HG02981 (cell line): ENCODE measurements around the gene HARS2.
A peak's percentile ranks its signal among the peaks of the same experiment; 100 is the strongest.
"Not testable (repeated sequence)": the region's sequence is repeated elsewhere in the genome, so short reads cannot be mapped to it uniquely, and the experiment has no call there.

Experiments
- ATAC-seq: cut with Tn5 transposase; IDR thresholded peaks from one replicate; pipeline ENCODE4 v1.9.1; 2021; ENCODE audit warnings: mild to moderate bottlenecking, moderate library complexity; ENCODE audit not compliant: unreplicated experiment

The HARS2 gene

DNA sequence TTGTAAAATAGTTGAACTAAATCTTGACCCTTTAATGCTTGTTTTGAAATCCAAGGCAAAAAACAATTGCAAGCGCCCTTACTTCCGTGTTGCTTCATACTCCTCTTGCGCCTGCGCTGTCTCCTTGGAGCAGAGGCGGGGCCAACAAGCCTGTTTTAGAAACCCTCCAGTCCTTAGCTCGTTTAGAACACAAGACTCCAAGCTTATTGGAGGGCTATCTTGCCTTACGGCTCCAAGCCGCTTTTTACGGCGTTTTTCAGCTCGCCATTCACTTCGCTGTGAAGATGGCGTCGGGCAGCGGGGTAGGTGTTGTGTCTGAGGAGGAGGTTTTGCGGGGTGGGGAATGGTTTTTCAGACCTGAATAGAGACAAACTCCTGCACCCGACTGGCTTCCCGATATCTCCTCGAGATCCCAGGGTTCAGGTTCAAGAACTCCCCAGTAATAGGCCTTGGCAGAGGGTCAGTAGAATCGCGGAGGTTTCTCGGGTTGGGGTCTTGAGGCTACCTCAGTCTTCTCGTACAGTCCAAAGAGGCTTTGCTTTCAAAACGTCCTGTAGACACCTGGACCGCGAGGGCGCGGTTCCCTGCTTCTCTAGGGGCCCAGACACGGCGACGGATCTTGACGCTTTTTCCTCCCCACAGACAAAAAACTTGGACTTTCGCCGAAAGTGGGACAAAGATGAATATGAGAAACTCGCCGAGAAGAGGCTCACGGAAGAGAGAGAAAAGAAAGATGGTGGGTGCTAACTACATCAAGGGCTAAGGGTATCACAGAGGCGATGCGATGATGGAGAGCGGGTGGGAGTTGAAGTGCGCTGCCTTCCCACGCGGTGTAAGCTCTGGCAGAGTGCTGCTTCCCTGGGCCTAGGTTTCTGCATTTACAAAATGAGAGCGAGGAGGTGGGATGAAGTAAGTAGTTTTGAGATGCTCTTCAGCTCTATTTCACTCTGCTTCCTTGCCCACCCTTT is 9.2 kb downstream of the HARS2 start, which contains the start of gene ZMAT2:
Gene ZMAT2, plus strand, starts transcription at position 271 of the 968 bp plus-strand sequence. Its CDS starts 14 bp downstream, at position 285.
- peak; percentile 97 for ATAC-seq

- no peak for ATAC-seq
These were observed 16.6 kb downstream of the HARS2 start for GRCh38 chr5:140707812-140708211.

DNA sequence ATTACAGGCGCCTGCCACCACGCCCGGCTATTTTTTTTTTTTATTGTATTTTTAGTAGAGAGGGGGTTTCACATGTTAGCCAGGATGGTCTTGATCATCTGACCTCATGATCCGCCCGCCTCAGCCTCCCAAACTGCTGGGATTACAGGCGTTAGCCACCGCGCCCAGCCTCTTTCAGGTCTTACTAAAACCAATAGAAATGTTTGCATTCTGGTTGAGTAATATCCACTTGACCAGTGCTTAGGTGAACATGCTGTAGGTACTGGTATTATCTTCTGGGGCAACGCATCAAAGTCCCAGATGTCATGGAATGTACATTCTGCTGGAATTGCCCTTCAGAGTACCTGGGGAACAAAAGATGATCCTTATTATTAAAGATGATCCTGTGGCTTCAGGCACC is 17.5 kb downstream of the HARS2 start:
- not testable (repeated sequence) for ATAC-seq

- ATAC-seq = peak; percentile 90
These were observed 19.8 kb downstream of the HARS2 start for GRCh38 chr5:140710899-140711552.

DNA sequence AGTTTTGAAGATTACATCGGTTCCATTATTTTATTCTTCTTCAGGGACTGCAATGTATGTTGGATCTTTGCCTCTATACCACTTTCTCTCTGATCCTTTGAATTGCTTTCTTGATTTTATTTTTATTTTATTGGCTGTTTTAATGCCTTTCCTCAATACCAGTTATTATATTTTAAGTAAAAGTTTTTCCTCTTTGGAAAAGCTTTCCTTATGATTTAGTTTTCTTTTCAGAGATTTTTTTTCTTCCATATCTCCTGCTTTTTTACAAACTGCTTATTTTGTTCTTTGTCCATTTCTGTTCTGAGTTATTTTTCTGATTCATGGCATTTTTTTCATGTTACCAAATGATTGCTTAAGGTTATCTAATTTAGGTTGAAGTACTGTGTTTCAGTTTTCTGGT is 20.5 kb downstream of the HARS2 start:
- no peak for ATAC-seq

GRCh38 chr5:140713562-140714094 is 22.4 kb downstream of the HARS2 start:
- ATAC-seq = no peak

DNA sequence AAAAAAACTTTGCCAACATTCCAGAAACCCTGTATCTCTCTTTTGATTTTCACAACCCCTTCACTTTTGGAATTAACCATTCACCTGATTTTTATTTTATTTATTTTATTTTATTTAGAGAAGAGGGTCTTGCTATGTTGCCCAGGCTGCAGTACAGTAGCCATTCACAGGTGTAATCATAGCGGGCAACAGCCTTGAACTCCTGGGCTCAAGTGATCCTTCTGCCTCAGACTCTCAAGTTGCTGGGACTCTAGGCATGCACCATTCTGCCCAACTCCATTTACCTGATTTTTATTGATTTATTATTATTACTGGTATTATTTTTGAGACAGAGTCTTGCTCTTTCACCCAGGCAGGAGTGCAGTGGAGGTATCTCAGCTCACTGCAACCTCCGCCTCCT is 25.0 kb downstream of the HARS2 start:
- ATAC-seq = not testable (repeated sequence)

GRCh38 chr5:140718266-140718592 is 27.0 kb downstream of the HARS2 start:
- no peak for ATAC-seq

DNA sequence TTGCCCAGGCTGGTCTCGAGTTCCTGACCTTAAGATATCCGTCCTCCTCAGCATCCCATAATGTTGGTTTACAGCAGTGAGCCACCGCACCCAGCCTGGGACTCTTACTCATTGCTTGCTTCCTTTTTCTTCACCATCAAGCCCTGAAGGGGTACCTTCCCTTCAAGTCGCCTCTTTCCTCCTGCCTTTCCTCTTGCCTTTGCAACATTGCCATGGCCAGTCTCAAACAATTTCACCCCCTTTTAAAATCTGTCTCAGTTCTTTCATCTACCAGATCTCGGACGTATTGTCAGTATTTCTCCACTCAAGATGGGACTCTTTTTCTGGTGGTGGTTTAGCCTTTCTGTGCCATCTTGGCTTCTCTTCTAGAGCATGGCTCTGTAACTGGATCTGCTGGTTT is 29.5 kb downstream of the HARS2 start:
- not testable (repeated sequence) for ATAC-seq

DNA sequence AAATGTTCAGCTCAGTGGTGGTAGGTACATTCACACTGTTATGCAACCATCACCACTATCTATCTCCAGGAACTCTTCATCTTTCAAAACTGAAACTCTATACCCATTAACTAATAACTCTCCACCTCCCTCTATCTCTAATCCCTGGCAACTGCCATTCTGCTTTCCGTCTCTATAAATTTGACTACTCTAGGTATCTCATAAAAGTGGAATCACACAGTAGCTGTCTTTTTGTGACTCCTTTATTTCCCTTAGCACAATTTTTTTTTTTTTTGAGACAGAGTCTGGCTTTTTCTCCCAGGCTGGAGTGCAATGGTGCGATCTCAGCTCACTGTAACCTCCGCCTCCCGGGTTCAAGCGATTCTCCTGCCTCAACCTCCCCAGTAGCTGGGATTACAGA is 30.1 kb downstream of the HARS2 start:
- ATAC-seq = not testable (repeated sequence)

DNA sequence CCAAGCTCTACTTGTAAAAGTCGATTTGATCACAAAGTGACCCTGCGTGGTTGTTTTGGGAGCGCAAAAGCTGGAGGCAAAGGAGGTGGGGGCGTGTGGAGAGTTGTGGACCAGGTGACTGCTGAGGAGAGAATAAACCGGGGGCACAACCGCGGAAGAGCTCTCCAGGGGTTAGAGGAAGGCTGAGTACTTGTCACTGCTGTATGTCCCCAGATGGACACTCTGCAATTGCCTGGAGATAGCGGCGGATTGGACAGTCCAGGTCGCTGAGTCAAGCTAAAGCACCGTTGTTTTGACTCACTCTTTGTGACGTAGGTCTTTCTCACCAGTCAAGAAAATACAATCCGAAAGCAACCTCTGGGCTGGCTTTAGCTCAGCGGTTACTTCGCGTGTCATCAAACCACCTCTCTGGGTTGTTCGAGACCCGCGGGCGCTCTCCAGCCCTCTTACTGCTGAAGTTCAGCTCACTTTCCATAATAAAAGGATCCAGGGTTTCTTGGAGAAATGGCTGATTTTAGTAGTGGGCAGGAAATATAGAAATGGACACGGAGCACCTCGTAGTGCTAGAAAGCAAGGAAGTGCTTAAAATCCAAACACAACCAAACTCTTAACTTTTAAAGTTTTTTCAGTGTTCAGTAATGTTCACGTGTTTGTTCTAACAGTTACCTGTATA is 34.7 kb downstream of the HARS2 start:
- peak; percentile 84 for ATAC-seq

- no peak for ATAC-seq
These were observed 41.8 kb downstream of the HARS2 start for GRCh38 chr5:140733098-140733497.

DNA sequence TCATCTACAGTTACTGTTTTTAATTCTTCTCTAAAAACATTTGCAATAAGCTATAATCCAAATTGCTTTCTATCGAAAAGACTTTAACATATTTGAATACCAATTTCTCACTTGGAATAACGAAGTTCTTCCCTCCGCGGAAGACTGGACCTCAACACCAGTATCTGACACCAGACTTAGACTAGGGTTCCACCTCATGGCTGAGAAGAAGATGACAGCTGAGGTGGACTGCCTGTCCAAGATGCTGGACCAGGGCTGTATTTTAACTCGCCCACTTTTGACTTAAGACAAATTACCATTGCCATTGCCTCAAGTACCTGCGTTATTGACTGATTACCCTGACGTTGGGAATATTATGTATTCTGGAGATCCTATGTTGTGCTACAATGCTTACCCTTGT is 43.1 kb downstream of the HARS2 start:
- ATAC-seq = no peak

- ATAC-seq = no peak
These were observed 46.2 kb downstream of the HARS2 start for GRCh38 chr5:140737486-140737885.

DNA sequence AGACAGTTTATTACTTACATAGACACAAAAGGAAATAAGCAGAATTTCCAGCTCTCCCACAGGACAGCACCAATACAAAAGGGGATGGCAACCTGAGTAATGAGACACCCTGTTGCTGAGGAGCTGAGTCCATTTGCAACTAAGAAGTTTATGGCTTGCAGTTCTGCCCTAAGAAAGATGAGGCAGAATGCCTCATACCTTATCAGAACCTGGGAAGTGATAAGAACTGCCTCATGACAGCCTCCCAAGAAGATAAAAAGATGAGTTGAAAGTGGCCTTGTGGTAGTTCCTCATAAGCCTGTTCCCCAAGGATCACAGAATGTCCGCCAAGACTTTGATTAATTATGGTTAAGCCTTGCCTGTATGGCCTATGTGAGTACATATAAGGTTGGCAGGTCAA is 50.7 kb downstream of the HARS2 start:
- no peak for ATAC-seq
